Testis (tissue), 3 donors: ENCODE data around the gene ATP5F1D. TPM values are rescaled to one million over a fixed set of nuclear protein-coding genes. Genes with fewer than 3 reads are reported as not detected.
A peak's percentile ranks its signal among the peaks of the same experiment; 100 is the strongest.

Source experiments
- DNase-seq: peaks from one replicate; pipeline ENCODE4 v3.0.0-alpha.2; 2019
- H3K27ac ChIP-seq, 2 donors: fragments of 200-600 bp; sonication (generic); one replicate each; pipeline ENCODE4 v1.5.1; 2019
- H3K27me3 ChIP-seq: fragments of 200-600 bp; sonication (generic); one replicate; pipeline ENCODE4 v1.5.1; 2019
- H3K36me3 ChIP-seq: fragments of 200-600 bp; sonication (generic); one replicate; pipeline ENCODE4 v1.5.1; 2017; ENCODE audit warnings: low read depth; ENCODE audit errors: missing control alignments
- H3K4me1 ChIP-seq: fragments of 200-600 bp; sonication (generic); one replicate; pipeline ENCODE4 v1.5.1; 2019
- H3K4me3 ChIP-seq, 2 donors: fragments of 200-600 bp; sonication (generic); one replicate each; pipeline ENCODE4 v1.5.1; 2017 to 2019
- H3K9me3 ChIP-seq: fragments of 200-600 bp; sonication (generic); one replicate; pipeline ENCODE4 v1.5.1; 2017
- CTCF ChIP-seq, 3 experiments: fragments of 450-650 bp in 2 of 3; fragments of 200-600 bp in 1 of 3; sonication (generic) in 1 of 3; IDR thresholded peaks; one replicate each; pipeline ENCODE4 v1.5.1; 2016 to 2019; ENCODE audit warnings: antibody characterized with exemption in 3 of 3, mild to moderate bottlenecking in 2 of 3, moderate library complexity in 1 of 3
- POLR2A ChIP-seq: fragments of 450-650 bp; IDR thresholded peaks from one replicate; pipeline ENCODE4 v1.6.1; 2017; ENCODE audit warnings: antibody characterized with exemption, mild to moderate bottlenecking, moderate library complexity
- WGBS, 2 donors: methylation state at CpG; one replicate each; pipeline ENCODE4 v1.1.5; 2018; 5-methylcytosine and 5-hydroxymethylcytosine counted together
- intact Hi-C: fragments of 100-400 bp; cut with DNase I; formaldehyde crosslinking; loops from one replicate; pipeline ENCODE4 v1.15.1; 2023; ENCODE audit warnings: low total_unique reads
- polyA plus RNA-seq: library from polyadenylated mRNA; stranded (reverse); fragments of 350-450 nt; fragmentation: Illumina TruSeq; extraction: RNeasy Lipid Tissue Mini Kit (QIAGEN cat#74804); gene quantifications from one replicate; pipeline ENCODE4 v1.2.3, GENCODE V29; 2014; ENCODE audit warnings: low read depth, low replicate concordance; ENCODE audit not compliant: insufficient read depth
- total RNA-seq, 2 donors: library from RNA; depleted of rRNA; stranded (reverse); fragments of >200 nt; gene quantifications; one replicate each; pipeline ENCODE4 v1.2.3, GENCODE V29; 2016

Gene ATP5F1D
- total and polyA plus RNA-seq, 3 donors from 2014 or later = 94.5 to 166 (median 104) TPM

GRCh38 chr19:1278713-1279660 lies 37.4 kb downstream of the ATP5F1D start:
- no peak for DNase-seq
- Histone ChIP-seq H3K27ac (no peak overlapping the region), H3K4me1 (peaks cover 33% of the 10 kb centered on the region), H3K27me3 (no peaks in the 10 kb centered on the region), H3K36me3 (no peaks in the 10 kb centered on the region), H3K9me3 (no peaks in the 10 kb centered on the region), H3K4me3 (no peak overlapping the region)
- WGBS, 2 donors = 79 to 91% methylated on average over 6 to 22 of the region's 25 CpGs
- intact Hi-C loops = no loop called here
- TF ChIP-seq CTCF (IDR thresholded peaks at IDR 0.05) (no peak), POLR2A (no peak)

GRCh38 chr19:1279782-1280341 lies 38.3 kb downstream of the ATP5F1D start:
- DNase-seq = peak; percentile 82
- Histone ChIP-seq H3K4me1 (peaks cover 26% of the 10 kb centered on the region), H3K36me3 (no peaks in the 10 kb centered on the region), H3K4me3 (no peak overlapping the region), H3K27ac (no peak overlapping the region), H3K9me3 (no peaks in the 10 kb centered on the region), H3K27me3 (no peaks in the 10 kb centered on the region)
- TF ChIP-seq CTCF (IDR thresholded peaks at IDR 0.05) (peak; percentile 87 to 92 (median 91)), POLR2A (no peak)
- intact Hi-C loops = no loop called here
- 33 to 55% methylated on average over 7 to 10 of the region's 10 CpGs for WGBS, 2 donors

GRCh38 chr19:1280636-1281568 lies 39.4 kb downstream of the ATP5F1D start:
- no peak overlapping the region for H3K27ac ChIP-seq
- no peak for DNase-seq
- no peaks in the 10 kb centered on the region for H3K36me3 ChIP-seq
- intact Hi-C loops = no loop called here
- no peaks in the 10 kb centered on the region for H3K9me3 ChIP-seq
- peaks cover 23% of the 10 kb centered on the region for H3K4me1 ChIP-seq
- H3K27me3 ChIP-seq = no peaks in the 10 kb centered on the region
- TF ChIP-seq CTCF (IDR thresholded peaks at IDR 0.05) (no peak), POLR2A (no peak)
- no peak overlapping the region for H3K4me3 ChIP-seq
- WGBS, 2 donors = 73 to 78% methylated on average over 23 to 53 of the region's 53 CpGs

- no peak for TF ChIP-seq POLR2A
- intact Hi-C loops = no loop called here
- peaks cover 16% of the 10 kb centered on the region for H3K4me1 ChIP-seq
- H3K4me3 ChIP-seq = no peak overlapping the region
- no peak overlapping the region for H3K27ac ChIP-seq
- no peaks in the 10 kb centered on the region for H3K9me3 ChIP-seq
- WGBS, 2 donors = 75 to 79% methylated on average over 10 to 15 of the region's 15 CpGs
- no peaks in the 10 kb centered on the region for H3K36me3 ChIP-seq
- no peaks in the 10 kb centered on the region for H3K27me3 ChIP-seq
- no peak for DNase-seq
These were observed 40.2 kb downstream of the ATP5F1D start for GRCh38 chr19:1281569-1282287.
